H1 (cell line): ENCODE results near the gene GEMIN7. TPM values are rescaled to one million over a fixed set of nuclear protein-coding genes. Genes with fewer than 3 reads are reported as not detected.

Experiments
- CTCF ChIA-PET: fragments of 300-600 bp; sonication (Branson Sonifier 250); formaldehyde crosslinking; loops from one replicate; lab custom pipeline; 2021; ENCODE audit not compliant: partially characterized antibody; lab: Charles Lee
- POLR2A ChIA-PET: fragments of 300-600 bp; sonication (Branson Sonifier 250); formaldehyde crosslinking; loops from one replicate; lab custom pipeline; 2021; ENCODE audit warnings: inconsistent platforms; ENCODE audit not compliant: partially characterized antibody; lab: Charles Lee
- DNase-seq, 2 experiments: peaks; one replicate each; pipeline versions ENCODE4 v3.0.0 to v3.0.0-alpha.2; 2010 to 2022; ENCODE audit warnings: low spot score in 2 of 2, low read depth in 1 of 2, mixed read lengths in 1 of 2
- FAIRE-seq: peaks from 2 replicates; lab custom pipeline; 2011; peaks lifted over from hg19 to GRCh38; lab: Jason Lieb, UNC
- H2AFZ ChIP-seq: 2 replicates; pipeline ENCODE4 v1.8.1; 2012; ENCODE audit warnings: low read length, inconsistent platforms
- H2AK5ac ChIP-seq: 2 replicates; pipeline ENCODE4 v1.6.1; 2013; ENCODE audit warnings: low read depth, low read length
- H2BK120ac ChIP-seq: replicated peaks from 2 replicates; pipeline ENCODE3; 2013; ENCODE audit warnings: low read depth, low read length, inconsistent platforms
- H2BK12ac ChIP-seq: 2 replicates; pipeline ENCODE4 v1.6.1; 2013; ENCODE audit warnings: low read depth, low read length
- H2BK15ac ChIP-seq: 2 replicates; pipeline ENCODE4 v1.6.1; 2013; ENCODE audit warnings: low read length
- H2BK20ac ChIP-seq: 2 replicates; pipeline ENCODE4 v1.6.1; 2013; ENCODE audit warnings: low read length
- H2BK5ac ChIP-seq: 2 replicates; pipeline ENCODE4 v1.6.1; 2013; ENCODE audit warnings: low read depth, low read length
- H3K14ac ChIP-seq: 2 replicates; pipeline ENCODE4 v1.6.1; 2013; ENCODE audit warnings: inconsistent platforms; ENCODE audit not compliant: insufficient read length
- H3K18ac ChIP-seq: 2 replicates; pipeline ENCODE4 v1.6.1; 2013; ENCODE audit warnings: low read length; ENCODE audit errors: extremely low read depth
- H3K23ac ChIP-seq: 2 replicates; pipeline ENCODE4 v1.6.1; 2013; ENCODE audit warnings: inconsistent platforms; ENCODE audit not compliant: insufficient read length
- H3K23me2 ChIP-seq: 2 replicates; pipeline ENCODE4 v1.6.1; 2013; ENCODE audit warnings: low read depth, low read length
- H3K27ac ChIP-seq: 2 replicates; pipeline ENCODE4 v1.6.1; 2011; ENCODE audit warnings: low read depth, low read length, inconsistent platforms
- H3K27me3 ChIP-seq, 4 experiments: replicated peaks in 1 of 4; 1 replicate in 1 of 4; 2 replicates in 3 of 4; pipeline versions ENCODE4 v1.6.1 to v1.8.1; 2011 to 2013; ENCODE audit warnings: low read length in 3 of 4, mild to moderate bottlenecking in 3 of 4, inconsistent platforms in 2 of 4, mixed read lengths in 2 of 4, moderate library complexity in 1 of 4; ENCODE audit not compliant: control insufficient read depth in 3 of 4, insufficient read depth in 3 of 4; ENCODE audit errors: extremely low read depth in 1 of 4
- H3K36me3 ChIP-seq, 4 experiments: 2 replicates each; pipeline versions ENCODE4 v1.6.1 to v1.8.1; 2011 to 2013; ENCODE audit warnings: mild to moderate bottlenecking in 4 of 4, low read length in 3 of 4, moderate library complexity in 2 of 4, control low read depth in 1 of 4, inconsistent platforms in 1 of 4; ENCODE audit not compliant: insufficient read depth in 4 of 4, control insufficient read depth in 2 of 4
- H3K4ac ChIP-seq: replicated peaks from 2 replicates; pipeline ENCODE3; 2013; ENCODE audit warnings: low read length, low read depth, mixed read lengths, inconsistent platforms; ENCODE audit not compliant: insufficient read length
- H3K4me1 ChIP-seq, 4 experiments: replicated peaks in 1 of 4; 1 replicate in 1 of 4; 2 replicates in 3 of 4; pipeline versions ENCODE4 v1.6.1 to v1.8.1; 2011 to 2013; ENCODE audit warnings: low read length in 3 of 4, inconsistent platforms in 2 of 4, mixed read lengths in 1 of 4; ENCODE audit not compliant: insufficient read depth in 4 of 4, control insufficient read depth in 3 of 4
- H3K4me2 ChIP-seq, 2 experiments: 2 replicates each; pipeline versions ENCODE4 v1.6.1 to v1.8.1; 2011 to 2013; ENCODE audit warnings: low read depth in 2 of 2, low read length in 2 of 2, control low read depth in 1 of 2, inconsistent platforms in 1 of 2, mild to moderate bottlenecking in 1 of 2; ENCODE audit not compliant: insufficient read depth in 1 of 2
- H3K4me3 ChIP-seq, 4 experiments: fragments of 200-600, 300-600 bp in 1 of 4; sonication (generic), shearing (Covaris generic), sonication (Bioruptor Twin) in 1 of 4; 2 replicates each; pipeline versions ENCODE4 v1.5.1 to v1.8.1; 2011 to 2016; ENCODE audit warnings: low read length in 4 of 4, low read depth in 3 of 4, control low read depth in 2 of 4, inconsistent platforms in 2 of 4, mild to moderate bottlenecking in 2 of 4, mixed read lengths in 1 of 4, moderate library complexity in 1 of 4; ENCODE audit not compliant: insufficient read depth in 2 of 4; ENCODE audit errors: extremely low read depth in 1 of 4
- H3K56ac ChIP-seq: replicated peaks from 2 replicates; pipeline ENCODE3; 2013; ENCODE audit warnings: low read depth, mild to moderate bottlenecking, mixed read lengths, low read length, inconsistent platforms; ENCODE audit not compliant: insufficient read length
- H3K79me1 ChIP-seq: 2 replicates; pipeline ENCODE4 v1.6.1; 2013; ENCODE audit warnings: low read depth, low read length, control low read depth
- H3K79me2 ChIP-seq, 2 experiments: 2 replicates each; pipeline versions ENCODE4 v1.6.1 to v1.8.1; 2012 to 2013; ENCODE audit warnings: low read length in 2 of 2, mild to moderate bottlenecking in 2 of 2, inconsistent platforms in 1 of 2; ENCODE audit not compliant: insufficient read depth in 2 of 2, control insufficient read depth in 1 of 2
- H3K9ac ChIP-seq, 4 experiments: replicated peaks in 1 of 4; 1 replicate in 1 of 4; 2 replicates in 3 of 4; pipeline versions ENCODE4 v1.6.1 to v1.8.1; 2011 to 2013; ENCODE audit warnings: low read depth in 3 of 4, low read length in 3 of 4, control low read depth in 2 of 4, mild to moderate bottlenecking in 2 of 4, moderate library complexity in 2 of 4, inconsistent platforms in 1 of 4; ENCODE audit errors: extremely low read depth in 1 of 4
- H3K9me3 ChIP-seq, 2 experiments: 2 replicates each; pipeline versions ENCODE4 v1.6.1 to v1.8.1; 2012 to 2013; ENCODE audit warnings: mild to moderate bottlenecking in 2 of 2, moderate library complexity in 2 of 2, control low read depth in 1 of 2, inconsistent platforms in 1 of 2, low read depth in 1 of 2, low read length in 1 of 2, mixed read lengths in 1 of 2; ENCODE audit not compliant: insufficient read depth in 2 of 2
- H4K20me1 ChIP-seq, 2 experiments: replicated peaks in 1 of 2; 2 replicates each; pipeline versions ENCODE3 to v1.8.1; 2011 to 2013; ENCODE audit warnings: inconsistent platforms in 2 of 2, low read length in 2 of 2, mild to moderate bottlenecking in 1 of 2; ENCODE audit not compliant: insufficient read depth in 2 of 2, control insufficient read depth in 1 of 2
- H4K5ac ChIP-seq: 2 replicates; pipeline ENCODE4 v1.6.1; 2013; ENCODE audit warnings: low read length, low read depth, mixed read lengths, inconsistent platforms; ENCODE audit not compliant: insufficient read length
- H4K8ac ChIP-seq: 2 replicates; pipeline ENCODE4 v1.8.0; 2013; ENCODE audit warnings: mild to moderate bottlenecking, moderate library complexity, low read length, inconsistent platforms; ENCODE audit not compliant: insufficient read depth; ENCODE audit errors: extremely low read depth
- H4K91ac ChIP-seq: replicated peaks from 2 replicates; pipeline ENCODE3; 2013; ENCODE audit warnings: low read length, mixed read lengths, inconsistent platforms; ENCODE audit not compliant: insufficient read length
- BRCA1 ChIP-seq: IDR thresholded peaks from 2 replicates; pipeline ENCODE4 v1.6.1; 2012; ENCODE audit warnings: low read depth, low read length, improper control_type of control experiment
- WGBS, 2 experiments: shearing (Covaris generic) in 1 of 2; methylation state at CpG; one replicate each; pipeline versions ENCODE4 v1.1.6 to v1.1.7; 2013 to 2015; ENCODE audit warnings: low lambda C conversion rate in 2 of 2, mixed read lengths in 2 of 2, inconsistent platforms in 1 of 2, low coverage in 1 of 2, missing lambda C conversion rate in 1 of 2; ENCODE audit not compliant: insufficient replicate concordance in 2 of 2, insufficient coverage in 1 of 2, insufficient read length in 1 of 2; ENCODE audit errors: extremely low coverage in 1 of 2, missing lambda C conversion rate in 1 of 2; 5-methylcytosine and 5-hydroxymethylcytosine counted together
- polyA plus RNA-seq, 7 experiments: library from polyadenylated mRNA; depleted of rRNA in 3 of 7; stranded (reverse) in 5 of 7; unstranded in 2 of 7; fragments of >200 nt in 5 of 7; fragments of 200-250 nt in 2 of 7; gene quantifications; 1 replicate in 5 of 7; 2 replicates in 1 of 7; 4 replicates in 1 of 7; pipeline versions ENCODE4 v1.2.1 to v1.2.3, GENCODE V29; 2011 to 2013; ENCODE audit warnings: missing spikeins in 2 of 7, mixed read lengths in 2 of 7
- total RNA-seq: library from RNA; stranded (reverse); fragmentation: NEBNext Ultra II Directional; extraction: Animal tissue kit (Norgen Biotek cat#: 25700); gene quantifications from 2 replicates; pipeline ENCODE4 v1.2.1, GENCODE V29; 2021

Gene GEMIN7
- total and polyA plus RNA-seq, 2 of the 8 experiments (the other 6 are each of a cell fraction or from before 2014, with no cell fraction given): 48.0 to 91.6 TPM

DNA sequence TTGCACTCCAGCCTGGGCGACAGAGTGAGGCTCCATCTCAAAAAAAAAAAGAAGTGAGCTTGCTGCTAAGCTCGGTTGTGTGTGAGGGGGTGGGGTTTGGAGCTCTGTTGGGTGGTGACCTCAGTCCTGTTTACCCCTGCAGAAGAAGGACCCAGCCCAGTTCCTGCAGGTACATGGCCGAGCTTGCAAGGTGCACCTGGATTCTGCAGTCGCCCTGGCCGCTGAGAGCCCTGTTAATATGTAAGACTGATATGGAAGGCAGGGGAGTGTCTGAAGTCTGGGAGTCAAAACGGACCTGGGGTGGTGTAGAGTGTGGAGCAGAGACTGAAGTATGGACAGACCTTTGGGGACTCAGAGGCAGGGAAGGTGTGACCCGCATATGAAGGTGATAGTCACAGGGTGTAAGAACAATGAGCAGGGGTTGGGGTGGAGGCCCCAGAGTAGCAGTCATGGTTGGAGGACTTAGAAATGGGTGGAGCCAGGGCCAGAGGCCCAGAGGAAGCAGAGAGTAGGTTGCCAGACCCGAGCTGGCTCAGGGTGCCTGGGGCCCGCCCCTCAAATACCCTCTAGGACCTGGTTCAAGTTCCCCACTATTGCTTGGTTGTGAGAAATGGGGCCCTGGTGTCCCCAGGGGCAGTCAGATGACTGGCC is 27.0 kb upstream of the GEMIN7 start:
- no peak overlapping the region for H3K56ac ChIP-seq
- no peaks in the 10 kb centered on the region for H3K9me3 ChIP-seq
- CTCF ChIA-PET: interaction anchor here (0.9 to 1.7 kb wide), 8 partner anchors 12 to 95 kb away, joined by 3 to 6 read pairs (median 4); partner anchors contain the start of gene CLASRP
- H2BK5ac ChIP-seq: no peak overlapping the region; the same call in 1 of the 2 replicates
- H3K27ac ChIP-seq: no peak overlapping the region
- no peak overlapping the region for H3K9ac ChIP-seq
- H2BK12ac ChIP-seq: no peak overlapping the region
- H3K36me3 ChIP-seq: peaks cover 6 to 29% (median 13%) of the 10 kb centered on the region in 4 experiments; a peak in 6 of 8 replicates
- no peak overlapping the region for H3K4me2 ChIP-seq
- H2BK20ac ChIP-seq: no peak overlapping the region
- H3K79me2 ChIP-seq: peaks cover 0 to 27% of the 10 kb centered on the region in 2 experiments; a peak in 2 of 4 replicates
- POLR2A ChIA-PET: interaction anchor here (1.0 to 1.3 kb wide), 4 partner anchors 20 to 97 kb away, joined by 3 read pairs; partner anchors contain the start of gene CLPTM1
- H3K79me1 ChIP-seq: peaks cover 8% of the 10 kb centered on the region
- H4K5ac ChIP-seq: no peak overlapping the region
- H3K4ac ChIP-seq: no peak overlapping the region
- no peak overlapping the region for H3K23ac ChIP-seq
- TF ChIP-seq BRCA1: no peak
- TF ChIP-seq, all 59 proteins: peak for 0
- Histone ChIP-seq H3K27me3 (no peaks in the 10 kb centered on the region), H4K20me1 (peaks cover 10 to 15% of the 10 kb centered on the region in 2 experiments), H3K4me1 (no peaks in the 10 kb centered on the region), H3K23me2 (no peaks in the 10 kb centered on the region), H2BK120ac (no peak overlapping the region), H2BK15ac (no peak overlapping the region), H4K8ac (no peak overlapping the region), H2AFZ (no peak overlapping the region), H3K18ac (no peak overlapping the region), H3K4me3 (no peak overlapping the region), H4K91ac (no peak overlapping the region), H3K14ac (no peak overlapping the region), H2AK5ac (no peak overlapping the region)
- DNase-seq: no peak
- WGBS, 2 experiments: 94% methylated on average over 8 of the region's 9 CpGs; no CpG with 5 or more reads in 1 of the 2 experiments
- FAIRE-seq: no peak
